ENCODE measurements around the gene GLIS1.

GLIS1 gene

GRCh38 chr1:53575141-53575954 is 163.6 kb downstream of the GLIS1 start:
- no peak for DNase-seq

- DNase-seq: no peak
Observed at GRCh38 chr1:53574621-53575020, 164.3 kb downstream of the GLIS1 start.

DNA sequence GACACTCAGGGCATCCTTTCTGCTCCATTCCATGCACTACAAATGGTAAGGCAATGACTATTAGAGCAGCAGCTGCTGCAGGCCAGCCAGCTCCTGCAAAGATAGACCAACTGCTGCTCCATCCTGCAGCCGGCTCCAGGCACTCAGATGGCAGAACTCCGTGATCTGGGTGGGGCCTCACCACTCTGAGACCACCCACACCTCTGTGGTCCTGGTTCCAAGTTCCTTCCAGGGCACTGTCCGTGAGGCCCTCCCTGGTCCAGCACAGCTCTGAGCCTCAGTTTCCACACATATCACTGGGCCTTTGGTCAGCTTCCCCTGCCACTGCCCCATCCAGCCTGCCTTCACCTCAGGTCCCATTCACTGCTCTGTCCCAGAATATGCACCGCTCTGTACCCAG is 165.0 kb downstream of the GLIS1 start:
- no peak for DNase-seq

DNA sequence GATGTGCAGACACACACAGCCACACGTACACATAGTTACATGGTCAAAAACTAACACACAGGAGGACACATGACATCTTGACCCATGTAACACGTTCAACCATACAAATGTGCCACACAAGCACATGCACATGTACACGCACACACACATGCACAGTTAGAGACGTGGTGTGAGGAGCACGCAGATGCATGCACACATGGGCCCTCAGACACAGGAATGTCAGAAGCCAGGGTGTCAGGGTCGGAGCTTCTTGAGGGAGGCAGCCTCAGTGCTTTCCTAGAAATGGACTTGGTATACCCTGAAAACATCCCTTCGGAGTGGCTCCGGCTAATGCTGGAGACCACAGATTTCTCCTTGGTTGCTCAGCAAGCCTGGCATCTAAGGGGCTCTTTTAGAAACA is 165.4 kb downstream of the GLIS1 start:
- DNase-seq: no peak

DNA sequence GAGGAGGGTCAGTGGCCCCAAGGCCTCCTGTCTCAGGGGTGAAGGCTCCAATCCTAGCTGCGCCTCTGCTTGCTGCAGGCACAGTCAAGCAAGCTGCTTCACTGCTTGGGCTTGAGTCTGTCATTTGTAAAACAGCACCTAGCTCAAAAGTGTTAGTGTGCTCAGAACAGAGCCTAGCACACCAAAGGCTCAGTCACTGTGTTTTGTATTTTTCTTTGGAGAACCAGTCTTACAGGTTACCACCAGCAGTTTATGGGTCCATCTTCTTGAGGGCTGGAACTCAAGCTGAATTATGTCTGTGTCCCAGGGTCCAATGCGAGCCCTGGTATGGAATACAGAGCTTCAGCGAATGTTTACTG is 166.2 kb downstream of the GLIS1 start:
- DNase-seq: no peak

DNA sequence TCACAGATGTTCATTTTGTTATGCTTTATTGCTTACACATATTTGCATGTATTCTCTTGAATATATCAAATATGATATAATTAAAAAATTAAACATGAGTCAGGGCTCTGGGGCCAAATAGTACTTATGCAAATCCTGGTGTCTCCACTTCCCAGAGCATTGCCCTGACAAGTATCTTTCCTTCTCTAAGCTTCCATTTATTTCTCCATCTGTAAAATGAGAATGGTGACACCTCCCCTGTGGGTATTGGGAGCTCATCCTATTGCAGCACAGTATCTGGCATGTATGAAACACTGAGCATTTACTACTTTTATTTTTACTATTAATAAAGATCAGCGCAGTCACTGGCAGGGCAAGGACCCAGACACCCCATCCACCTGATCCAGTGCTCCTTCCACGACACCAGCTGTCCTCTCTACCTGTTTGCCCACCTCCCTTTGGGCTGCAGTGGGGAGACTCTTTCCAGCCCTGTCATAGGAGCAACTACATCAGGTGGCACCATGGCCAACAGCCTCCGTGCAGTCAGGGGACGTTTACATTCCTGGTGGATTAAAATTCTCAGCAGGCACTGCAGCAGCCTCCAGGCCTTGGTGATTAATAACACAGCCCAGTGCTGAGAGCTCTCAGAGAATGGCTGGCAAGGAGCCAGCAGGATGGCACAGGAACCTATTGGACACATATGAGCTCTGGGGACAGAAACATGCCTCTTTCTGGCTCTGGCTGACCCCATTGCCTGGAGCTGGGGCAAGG is 166.7 kb downstream of the GLIS1 start:
- no peak for DNase-seq

DNA sequence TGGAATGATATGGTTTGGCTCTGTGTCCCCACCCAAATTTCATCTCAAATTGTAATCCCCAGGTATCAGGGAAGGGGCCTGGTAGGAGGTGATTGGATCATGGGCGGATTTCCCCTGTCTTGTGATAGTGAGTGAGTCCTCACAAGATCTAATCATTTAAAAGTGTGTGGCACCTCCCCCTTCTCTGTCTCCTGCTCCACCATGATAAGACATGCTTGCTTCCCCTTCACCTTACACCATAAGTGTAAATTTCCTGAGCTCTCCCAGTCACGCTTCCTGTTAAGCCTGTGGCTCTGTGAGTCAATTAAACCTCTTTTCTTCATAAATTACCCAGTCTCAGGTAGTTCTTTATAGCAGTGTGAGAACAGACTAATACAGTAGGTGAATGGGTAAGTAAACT is 170.4 kb downstream of the GLIS1 start:
- no peak for DNase-seq

GRCh38 chr1:53567851-53568250 is 171.1 kb downstream of the GLIS1 start:
- no peak for DNase-seq

GRCh38 chr1:53567450-53567849 is 171.5 kb downstream of the GLIS1 start:
- DNase-seq: no peak

DNA sequence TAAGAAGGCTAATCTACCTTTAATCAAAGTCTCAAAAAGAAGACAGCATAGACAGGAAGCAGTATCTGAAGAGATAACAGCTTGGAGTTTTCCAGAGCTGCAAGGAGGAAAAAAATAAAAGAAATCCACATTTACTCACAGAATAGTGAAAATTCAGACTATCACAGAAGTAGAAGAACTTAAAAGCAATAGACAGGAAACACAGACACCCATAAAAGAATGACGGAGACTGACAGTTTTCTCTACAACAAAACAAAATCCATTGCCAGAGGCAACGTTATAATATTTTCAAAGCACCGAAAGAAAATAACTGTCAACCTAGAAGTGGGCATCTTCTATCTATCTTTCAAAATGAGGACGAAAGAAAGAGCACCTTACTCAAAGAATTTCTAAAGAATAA is 175.4 kb downstream of the GLIS1 start:
- no peak for DNase-seq

- DNase-seq: no peak
Observed at GRCh38 chr1:53562981-53563379, 176.0 kb downstream of the GLIS1 start.

- DNase-seq: no peak
Observed at GRCh38 chr1:53562291-53562980, 176.5 kb downstream of the GLIS1 start.

DNA sequence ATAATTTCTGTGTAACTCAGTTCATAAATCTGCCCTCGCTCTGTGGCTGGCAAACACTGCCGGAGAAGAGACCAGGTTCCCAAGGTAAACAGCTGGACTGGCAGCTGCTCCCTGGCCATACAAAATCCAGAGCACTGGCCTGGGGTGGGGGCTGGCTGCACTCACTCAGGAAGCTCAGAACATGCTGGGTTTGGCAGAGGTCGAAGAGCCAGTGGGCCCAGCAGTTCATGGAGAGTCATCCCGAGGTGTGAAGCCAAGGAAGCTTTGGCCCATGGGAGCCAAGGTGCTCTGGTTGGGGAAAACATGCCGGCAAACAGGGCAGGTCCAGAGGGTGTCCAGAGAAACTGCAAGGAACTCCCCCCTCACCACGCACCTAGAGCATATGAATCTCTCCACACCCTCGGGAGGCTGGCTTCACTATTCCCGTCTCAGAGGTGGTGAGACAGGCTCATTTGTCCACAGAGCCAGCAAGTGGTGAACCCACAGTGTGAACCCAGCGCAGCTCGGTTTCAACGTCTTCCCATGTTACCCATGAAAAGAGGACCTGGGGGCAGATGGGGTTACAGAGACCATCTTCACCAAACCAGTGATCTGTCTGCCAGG is 177.4 kb downstream of the GLIS1 start:
- DNase-seq: no peak

DNA sequence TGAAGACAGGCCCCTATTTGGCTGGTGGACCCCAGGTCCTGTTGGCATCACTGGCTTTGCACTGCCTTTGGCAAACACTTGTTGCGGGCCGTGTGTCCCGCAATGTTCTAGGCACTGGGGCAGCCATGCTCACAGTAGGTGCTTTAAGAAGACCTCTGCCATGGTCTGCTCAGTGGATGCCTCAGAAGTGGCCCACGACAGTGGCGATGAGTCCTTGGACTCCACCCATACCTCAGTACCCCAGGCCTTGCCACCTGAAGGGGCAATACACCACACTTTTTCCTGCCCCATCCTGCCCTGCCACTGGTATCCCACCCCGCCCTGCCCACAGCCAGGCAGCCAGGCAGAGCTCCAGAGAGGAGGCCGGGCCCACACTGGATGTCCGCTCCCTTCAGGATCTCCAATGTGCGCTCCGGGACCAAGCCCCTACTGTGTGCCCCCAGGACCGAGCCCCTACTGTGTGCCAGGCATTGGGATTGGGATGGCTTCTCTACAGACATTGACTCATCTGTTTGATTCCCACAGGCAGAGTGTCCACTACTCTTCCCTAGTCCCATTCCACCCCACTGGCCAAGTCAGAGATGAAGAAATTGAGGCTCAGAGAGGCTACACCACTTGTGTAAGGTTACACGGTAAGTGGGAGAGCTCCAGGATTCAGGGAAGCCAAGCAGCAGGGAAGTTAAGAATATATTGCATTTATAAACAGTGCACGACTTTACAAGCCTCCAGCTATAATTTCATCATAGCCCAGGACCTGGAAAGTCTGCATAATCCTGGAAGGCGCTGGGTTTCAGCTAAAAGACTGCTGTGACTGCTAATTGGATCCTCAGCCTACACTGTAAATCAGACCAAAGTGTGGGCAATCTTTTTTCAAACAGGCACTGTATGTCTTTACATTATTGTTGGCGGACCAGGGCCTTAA is 178.1 kb downstream of the GLIS1 start:
- no peak for DNase-seq

GRCh38 chr1:53559854-53560580 is 178.9 kb downstream of the GLIS1 start:
- DNase-seq: no peak

DNA sequence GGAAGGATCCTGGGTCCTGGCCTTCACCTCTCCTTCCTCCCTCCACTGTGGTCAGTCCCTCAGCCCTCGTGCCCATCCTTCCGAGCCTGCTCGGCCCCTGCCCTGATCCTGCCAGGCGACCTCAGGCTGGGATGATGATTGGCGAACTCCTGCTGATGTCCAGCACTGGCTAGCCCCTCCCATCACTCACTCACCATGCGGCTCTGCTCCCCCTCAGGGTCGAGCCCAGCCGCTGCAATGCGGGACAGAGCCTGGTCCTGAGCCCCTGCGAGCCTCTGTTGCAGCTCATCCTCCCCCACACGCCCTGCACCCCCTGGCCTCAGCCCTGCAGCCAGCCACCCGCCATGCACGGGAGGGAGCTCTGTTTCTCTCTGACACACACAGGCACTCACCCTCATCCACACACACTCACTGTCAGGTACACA is 179.6 kb downstream of the GLIS1 start:
- DNase-seq: no peak

DNA sequence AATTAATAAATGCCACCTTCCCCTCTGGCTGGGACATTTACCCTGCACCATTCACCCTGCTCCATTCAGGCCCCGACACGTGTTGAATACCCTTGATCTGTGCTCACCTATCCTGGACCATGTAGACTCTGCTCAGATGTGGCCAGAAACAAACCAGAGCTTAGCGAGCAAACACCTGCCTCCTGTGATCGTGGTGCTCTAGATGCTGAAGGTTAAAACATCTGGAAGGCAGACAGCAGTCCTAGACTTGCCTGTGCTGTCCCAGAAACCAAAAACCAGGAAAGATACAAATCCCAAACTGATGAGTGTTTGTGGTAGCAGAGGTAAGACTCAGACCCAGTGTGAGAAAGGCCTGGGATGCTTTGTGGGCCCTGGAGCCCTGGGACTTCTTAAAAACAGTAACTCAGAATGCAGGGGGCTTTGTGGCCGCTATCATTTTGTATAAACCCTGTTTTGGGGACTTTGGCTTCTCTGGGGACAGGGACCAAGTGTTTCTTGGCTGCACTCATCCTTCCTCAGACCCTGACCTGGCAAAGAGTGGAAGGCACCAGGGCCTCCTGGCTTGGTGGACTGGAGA is 180.1 kb downstream of the GLIS1 start:
- DNase-seq: no peak

DNA sequence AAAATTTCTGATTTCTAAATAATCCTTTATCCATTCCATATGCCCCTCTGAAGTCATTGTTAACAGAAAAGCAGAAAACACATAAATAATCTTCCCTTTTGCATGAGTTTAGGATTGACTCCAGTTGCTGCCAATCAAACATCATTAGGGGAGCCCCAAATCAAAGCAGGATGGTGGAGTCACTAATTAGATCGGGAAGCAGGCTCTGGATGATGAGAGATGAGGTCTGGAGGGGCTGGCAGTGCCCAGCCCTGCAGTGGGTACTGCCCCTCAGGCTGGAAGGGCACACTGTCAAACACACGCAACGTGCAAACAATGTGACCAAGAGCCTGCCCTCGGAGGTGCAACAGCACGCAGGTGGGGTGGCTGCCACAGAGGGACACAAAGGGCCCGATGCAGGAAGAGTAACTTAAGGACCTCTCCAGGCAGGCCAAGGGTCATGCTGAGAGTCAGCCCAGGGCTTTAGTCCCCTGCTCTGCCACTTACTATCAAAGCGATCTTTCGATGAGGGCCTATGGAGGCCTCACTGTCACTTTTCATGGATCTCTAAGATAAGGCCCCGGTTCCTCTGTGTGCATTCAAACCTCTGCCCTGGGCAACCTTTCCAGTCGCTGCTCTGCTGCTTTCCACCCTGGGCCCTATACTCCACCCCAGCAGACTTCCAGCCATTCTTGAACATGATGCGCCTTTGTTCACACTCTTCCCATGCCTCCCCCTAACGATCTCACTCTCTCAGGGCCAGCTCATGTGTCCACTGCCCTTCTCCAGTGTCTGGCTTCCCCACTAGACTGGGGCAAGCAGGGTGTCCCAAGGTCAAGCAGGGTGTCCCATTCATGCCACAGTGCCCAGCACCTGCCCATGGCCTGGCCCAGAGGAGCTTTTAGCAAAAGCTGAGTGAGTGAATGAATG is 180.9 kb downstream of the GLIS1 start:
- no peak for DNase-seq

- DNase-seq: no peak
Observed at GRCh38 chr1:53557369-53557768, 181.6 kb downstream of the GLIS1 start.

DNA sequence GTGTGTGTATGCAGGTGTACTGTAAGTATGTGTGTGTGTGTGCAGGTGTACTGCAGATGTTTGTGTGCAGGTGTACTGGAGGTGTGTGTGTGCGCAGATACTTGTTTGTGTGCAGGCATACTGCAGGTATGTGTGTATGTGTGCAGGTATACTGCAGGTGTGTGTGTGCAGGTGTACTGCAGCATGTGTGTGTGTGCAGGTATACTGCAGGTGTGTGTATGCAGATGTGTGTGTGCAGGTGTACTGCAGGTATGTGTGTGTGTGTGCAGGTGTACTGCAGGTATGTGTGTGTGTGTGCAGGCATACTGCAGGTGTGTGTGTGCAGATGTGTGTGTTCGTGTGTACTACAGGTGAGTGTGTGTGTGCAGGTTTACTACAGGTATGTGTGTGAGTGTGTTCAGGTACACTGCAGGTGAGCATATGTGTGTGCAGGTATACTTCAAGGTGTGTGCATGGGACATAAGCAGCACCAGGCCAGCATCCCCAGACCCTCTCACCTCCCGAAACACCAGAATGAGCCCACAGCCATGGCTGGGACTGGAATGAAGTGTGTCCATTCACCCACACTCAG is 182.2 kb downstream of the GLIS1 start:
- DNase-seq: no peak

All from stimulated activated naive CD4-positive, alpha-beta T cell treated with Interleukin-2 at 50 U/mL for 16 hours (primary cell).